Suppressor macrophage (primary cell): ENCODE data around the gene QSOX1.
"Not testable (repeated sequence)": the region's sequence is repeated elsewhere in the genome, so short reads cannot be mapped to it uniquely, and the experiment has no call there.

Experiments
- DNase-seq, 4 experiments: peaks; one replicate each; pipeline ENCODE4 v3.0.0-alpha.2; 2020 to 2022

Gene QSOX1

DNA sequence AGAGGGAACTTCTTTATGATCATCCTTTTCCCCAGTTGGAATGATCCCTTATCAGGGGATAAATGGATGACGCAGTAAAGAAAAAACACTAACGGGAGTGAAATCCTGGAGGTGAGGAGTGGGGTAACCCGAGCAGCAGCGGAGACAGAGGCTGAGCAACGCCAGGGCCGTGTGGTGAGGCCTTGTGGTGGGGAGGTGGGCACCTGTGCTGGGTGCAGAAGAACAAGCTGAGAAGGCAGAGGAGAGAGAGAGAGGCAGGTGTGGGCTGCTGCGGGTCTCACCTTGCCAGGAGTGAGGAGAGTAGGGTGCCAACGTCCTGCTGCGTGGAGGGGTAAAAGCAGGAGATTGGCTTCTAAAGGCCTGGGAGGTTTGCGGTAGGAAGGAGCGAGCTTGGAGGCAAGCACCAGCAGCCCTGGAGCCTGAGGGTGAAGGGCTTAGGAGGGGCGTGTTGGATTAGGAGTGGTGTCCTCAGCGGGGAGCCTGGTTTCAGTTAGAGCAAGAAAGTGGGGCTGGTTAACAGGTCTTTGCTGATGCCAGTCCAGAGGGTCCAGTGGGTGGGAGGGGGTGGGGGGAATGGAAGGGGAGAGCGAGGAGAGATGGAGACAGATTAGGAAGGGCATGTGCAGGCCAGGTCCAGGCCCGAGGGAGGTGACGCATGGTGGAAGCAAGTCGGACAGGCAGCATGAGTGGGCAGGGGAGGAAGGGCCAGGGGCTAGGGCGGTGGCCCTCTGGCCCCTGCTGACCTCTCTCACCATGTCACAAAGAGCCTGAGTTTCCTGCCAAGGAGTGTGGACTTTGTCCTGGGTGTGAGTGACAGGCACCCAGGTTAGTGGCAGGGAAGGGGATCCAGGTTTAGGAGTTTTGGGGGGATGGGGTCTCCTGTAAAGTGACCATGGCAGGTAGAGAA is 38.7 kb downstream of the QSOX1 start:
- no peak for DNase-seq

DNA sequence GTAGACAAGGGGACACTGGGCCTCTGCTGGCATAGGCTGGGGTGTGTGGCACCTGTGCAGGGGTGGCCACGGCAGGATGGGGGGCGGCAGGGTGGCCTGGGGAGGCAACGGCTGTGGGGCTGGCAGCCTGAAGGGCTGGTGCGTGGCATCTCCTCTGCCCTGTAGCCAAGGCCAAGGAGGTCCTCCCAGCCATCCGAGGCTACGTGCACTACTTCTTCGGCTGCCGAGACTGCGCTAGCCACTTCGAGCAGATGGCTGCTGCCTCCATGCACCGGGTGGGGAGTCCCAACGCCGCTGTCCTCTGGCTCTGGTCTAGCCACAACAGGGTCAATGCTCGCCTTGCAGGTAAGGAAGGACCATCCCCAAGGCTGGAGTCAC is 39.4 kb downstream of the QSOX1 start:
- no peak for DNase-seq

DNA sequence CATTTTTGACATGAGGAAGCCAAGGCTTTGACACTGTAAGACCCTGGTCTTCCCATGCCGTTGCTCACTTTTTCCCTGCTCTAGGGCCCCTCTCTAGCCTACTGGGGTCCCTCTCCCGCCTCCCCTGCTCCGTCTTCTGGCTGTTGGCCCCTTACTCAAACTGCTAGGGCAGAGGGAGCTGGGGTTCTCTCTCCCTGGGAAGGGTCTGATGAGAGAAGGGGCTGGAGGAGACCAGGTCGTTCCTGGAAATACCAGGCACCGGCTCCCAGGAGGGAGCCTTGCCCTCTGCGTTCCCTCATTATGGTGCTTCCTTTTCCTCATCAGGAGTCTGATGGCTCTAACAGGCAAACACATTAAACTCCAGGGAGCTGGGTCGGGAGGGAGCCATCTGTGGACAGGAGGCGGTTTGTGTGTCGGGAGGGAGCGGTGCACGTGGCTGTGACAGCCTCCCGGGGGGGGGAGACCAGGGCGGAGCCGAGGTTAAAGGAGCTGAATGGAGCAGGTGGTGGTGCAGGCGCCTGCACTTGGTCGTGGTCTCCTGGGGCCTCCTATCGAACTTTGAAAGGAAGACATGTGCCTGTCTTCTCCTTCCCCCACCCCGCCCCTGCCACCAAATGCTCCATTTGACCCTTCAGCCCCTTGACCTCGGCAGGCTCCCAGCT is 40.0 kb downstream of the QSOX1 start:
- DNase-seq, result no peak

DNA sequence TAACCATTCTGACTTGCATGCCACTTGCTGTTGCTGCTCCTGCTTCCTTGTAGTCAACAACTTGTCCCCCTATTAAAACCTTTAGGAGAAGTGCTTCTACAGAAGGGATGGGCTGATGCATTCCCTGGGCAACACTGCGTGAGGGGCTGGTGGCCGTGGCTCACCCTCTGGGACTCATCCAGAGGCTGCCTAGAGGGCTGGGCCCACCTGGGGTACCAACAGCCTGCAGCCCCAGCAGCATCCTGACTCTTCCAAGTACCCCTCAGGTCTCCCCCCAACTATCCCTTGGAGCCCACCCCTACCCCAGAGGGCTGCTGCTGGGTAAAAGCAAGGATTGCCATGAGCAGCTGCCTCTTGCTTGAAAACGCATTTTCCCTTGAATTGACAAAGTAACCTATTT is 40.7 kb downstream of the QSOX1 start:
- no peak for DNase-seq

DNA sequence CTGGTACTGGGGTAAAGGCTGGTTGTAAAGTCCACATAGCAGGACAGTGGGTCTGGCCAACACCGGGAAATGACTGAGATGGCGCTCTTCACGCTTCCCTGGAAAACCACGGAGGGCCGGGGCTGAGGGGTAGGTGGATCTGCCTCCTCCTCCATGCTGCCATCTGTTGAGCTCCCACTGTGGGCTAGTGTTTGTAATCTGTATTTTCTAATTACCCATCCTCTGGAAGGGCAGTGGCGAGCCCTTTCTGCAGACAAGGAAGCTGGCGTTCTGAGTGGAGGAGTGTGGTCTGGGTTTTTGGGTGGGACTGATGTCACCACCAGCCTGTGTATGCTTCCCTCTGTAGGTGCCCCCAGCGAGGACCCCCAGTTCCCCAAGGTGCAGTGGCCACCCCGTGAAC is 41.2 kb downstream of the QSOX1 start:
- DNase-seq, result no peak

DNA sequence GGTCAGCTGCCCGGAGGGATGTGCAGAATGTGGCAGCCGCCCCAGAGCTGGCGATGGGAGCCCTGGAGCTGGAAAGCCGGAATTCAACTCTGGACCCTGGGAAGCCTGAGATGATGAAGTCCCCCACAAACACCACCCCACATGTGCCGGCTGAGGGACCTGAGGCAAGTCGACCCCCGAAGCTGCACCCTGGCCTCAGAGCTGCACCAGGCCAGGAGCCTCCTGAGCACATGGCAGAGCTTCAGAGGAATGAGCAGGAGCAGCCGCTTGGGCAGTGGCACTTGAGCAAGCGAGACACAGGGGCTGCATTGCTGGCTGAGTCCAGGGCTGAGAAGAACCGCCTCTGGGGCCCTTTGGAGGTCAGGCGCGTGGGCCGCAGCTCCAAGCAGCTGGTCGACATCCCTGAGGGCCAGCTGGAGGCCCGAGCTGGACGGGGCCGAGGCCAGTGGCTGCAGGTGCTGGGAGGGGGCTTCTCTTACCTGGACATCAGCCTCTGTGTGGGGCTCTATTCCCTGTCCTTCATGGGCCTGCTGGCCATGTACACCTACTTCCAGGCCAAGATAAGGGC is 41.9 kb downstream of the QSOX1 start:
- DNase-seq, result no peak

DNA sequence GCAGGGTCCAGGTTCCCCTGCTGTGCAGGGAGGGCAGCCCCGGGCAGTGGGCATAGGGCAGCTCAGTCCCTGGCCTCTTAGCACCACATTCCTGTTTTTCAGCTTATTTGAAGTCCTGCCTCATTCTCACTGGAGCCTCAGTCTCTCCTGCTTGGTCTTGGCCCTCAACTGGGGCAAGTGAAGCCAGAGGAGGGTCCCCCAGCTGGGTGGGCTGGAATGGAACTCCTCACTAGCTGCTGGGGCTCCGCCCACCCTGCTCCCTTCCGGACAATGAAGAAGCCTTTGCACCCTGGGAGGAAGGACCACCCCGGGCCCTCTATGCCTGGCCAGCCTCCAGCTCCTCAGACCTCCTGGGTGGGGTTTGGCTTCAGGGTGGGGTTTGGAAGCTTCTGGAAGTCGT is 42.6 kb downstream of the QSOX1 start:
- DNase-seq, result no peak

DNA sequence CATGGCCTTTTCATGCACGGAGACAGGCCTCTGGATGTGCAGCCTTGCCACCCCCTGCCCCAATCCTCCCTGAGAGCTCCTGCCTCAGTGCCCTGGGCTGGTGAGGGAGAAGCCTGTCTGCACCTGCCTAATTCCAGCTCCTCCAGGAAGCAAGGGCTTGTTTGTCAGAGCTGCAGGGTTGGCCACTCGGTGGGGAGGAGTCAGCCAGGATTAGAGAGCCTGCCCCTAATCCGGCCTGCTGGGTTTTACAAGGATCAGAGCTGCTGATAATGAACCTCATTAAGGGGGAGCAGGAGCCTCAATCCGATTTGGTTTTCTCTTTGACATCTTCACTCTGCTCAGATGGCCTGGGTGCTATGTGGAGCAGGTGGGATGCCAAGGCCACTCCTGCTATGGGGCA is 43.5 kb downstream of the QSOX1 start:
- DNase-seq, result no peak

DNA sequence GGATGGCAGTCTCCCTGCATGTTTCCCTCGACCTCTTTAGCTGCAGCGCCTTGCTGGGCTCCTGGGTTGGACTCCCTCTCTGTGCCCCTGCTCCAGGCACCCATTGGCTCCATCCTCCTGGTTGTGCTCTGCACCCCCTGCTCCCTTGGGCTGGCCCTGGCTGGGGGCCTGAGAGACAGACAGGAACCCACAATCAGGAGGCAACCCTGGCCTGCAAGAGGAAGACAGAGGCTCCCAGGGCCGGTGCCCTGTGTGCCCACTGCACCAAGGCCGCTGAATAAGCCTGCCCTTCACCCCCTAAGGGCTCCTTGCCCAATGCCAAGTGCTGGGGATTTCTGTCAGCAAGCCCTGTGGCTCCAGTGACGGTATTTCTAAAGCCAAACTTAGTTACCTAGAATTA is 43.9 kb downstream of the QSOX1 start:
- no peak for DNase-seq

DNA sequence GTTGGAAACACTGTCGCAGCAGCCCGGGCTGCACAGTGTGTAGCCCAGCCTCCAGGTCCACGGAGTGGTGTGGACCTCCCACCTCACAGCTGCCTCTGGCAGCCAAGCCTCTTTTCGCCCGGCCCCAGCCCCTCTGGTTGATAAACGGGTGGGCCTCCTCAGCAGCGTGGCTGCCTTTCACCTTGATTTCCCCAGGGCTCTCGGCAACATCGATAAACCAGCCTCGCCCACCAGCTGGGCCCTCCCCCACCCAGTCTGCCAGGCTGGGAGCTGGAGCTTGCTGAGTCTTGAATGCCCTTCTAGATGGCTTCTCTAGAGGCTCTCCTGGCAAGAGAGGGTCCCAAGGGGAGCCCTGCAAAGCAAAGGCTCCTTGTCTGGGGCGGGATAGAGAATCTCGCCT is 44.3 kb downstream of the QSOX1 start:
- no peak for DNase-seq

DNA sequence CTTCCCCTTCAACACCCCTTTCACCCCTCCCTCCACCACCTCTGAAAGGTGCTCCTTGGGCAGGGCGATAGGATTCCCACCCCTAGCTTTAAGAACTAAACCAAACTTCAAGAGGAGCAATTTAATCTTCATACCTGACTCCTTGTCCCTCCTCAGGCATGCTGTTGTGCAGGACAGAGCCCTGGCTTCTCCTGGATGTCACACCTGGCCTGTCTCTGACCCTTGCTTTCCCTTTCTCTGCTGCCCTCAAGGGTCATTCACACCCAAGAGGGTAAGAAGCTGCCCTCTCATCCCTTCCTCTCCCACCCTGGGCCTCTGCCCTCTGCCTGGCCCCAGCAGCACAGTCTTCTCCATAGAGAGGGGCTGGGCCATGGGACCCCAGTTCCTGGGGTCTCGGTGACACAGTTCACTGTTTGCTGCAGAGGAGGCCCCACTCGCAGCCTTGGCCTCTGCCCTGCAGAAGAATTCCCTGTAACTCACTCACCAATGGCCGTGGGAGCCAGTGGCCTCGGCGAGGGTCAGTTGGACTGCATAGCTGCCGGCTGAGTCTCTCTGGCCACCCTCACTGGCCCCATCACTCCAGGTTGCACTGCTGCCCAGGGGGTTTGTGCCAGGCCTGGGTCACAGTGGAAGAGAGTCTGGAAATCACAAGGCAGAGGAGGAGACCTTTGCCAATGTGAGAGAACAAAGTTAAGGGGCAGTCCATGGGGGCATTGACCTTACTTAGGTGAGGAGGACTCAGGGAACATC is 47.0 kb downstream of the QSOX1 start:
- DNase-seq, result no peak

DNA sequence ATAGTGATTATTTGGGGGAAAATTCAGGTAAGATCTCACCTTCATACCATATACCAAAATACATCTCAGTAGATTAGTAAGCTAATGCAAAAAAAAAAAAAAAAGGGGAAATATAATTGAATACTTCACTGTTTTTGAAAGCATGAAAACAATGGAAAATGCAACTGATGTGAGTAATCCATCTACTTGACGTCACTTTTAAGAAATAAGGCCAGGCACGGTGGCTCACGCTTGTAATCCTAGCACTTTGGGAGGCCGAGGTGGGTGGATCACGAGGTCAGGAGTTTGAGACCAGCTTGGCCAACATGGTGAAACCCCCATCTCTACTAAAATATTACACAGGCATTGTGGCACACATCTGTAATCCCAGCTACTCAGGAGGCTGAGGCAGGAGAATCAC is 47.9 kb downstream of the QSOX1 start:
- DNase-seq, result not testable (repeated sequence)

DNA sequence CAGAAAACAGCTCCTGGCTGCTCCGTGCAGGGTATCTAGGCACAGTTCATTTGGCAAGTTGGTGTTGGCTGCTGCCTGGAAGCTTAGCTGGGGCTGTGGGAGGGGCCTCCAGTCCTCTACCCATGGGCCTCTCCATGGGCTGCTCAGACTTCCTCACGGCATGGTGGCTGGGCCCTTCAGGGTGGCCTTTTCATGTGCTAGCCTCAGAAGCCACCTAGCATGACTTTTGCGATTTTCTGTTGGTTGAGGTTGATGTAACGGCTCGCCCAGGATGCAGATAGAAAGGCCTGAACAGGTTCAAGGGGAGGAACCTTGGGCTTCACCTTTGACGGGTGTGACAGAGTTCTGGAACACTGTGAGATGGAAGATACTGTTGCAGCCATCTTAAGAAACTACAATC is 49.6 kb downstream of the QSOX1 start:
- DNase-seq, result no peak

DNA sequence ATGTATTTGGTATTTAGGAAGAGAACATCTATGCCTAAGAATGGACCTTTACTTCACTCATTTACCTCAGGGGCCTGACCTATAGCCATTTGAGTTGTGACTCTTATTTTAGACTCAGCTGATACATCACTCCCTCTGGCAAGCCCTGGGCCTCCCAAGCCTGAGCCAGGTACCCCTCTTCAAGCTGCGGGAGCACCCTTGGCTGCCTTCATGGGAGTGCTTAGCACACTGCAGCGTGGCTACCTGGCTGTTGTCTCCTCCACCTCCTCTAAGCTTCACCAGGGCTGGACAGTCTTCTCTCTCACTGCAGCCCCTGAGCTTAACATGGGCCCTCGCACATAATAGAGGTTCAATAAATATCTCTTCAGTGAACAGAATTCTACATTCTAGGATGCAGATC is 51.9 kb downstream of the QSOX1 start:
- no peak for DNase-seq

DNA sequence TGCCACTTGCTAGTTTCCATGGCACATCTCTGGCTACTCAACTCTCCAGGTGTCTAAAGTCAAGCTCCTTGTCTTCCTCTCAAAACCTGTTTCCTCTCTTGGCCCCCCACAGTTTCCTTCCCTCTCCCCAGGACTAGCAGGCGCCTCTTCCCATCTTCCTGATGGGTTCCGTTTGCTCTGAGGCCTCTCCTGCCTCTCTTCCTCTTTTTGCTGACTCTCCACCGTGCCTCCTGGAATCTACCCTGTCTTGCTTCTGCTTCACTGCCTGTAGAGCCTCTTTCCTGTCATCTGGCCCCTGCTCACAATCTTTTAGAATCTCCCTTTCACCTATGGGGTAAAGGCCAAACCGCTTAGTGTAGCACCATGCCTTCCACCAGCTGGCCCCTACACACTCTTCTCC is 53.6 kb downstream of the QSOX1 start:
- DNase-seq, result peak; percentile 39 to 66 (median 56)

DNA sequence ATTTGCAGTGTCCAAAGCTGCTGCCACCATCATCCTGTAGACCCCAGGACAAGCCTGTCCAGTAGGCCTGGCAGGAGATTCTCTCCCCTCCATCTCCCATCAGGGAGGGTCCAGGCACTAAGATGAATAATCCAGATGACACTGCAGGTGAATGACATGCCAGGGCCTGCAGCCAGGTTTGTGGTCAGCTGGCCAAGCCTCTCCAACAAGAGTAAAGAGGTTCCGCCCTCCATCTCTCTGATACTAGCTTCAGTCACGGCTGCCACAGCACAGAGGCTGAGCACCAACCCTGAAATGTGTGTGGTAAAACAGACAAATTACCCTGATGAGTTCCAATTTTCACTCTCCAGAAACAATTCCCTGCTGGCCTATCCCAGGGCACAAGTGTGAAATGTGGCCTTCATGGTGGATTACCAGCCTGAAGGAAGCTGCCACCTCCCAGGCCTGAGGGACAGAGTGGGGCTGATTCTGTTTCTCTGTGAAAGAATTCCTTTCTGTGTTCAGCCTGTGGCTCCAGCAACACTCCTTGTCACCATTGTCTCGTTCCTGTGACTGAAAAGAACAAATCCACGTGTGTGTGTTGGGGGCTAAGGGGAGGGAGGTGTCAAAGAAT is 55.4 kb downstream of the QSOX1 start:
- DNase-seq, result no peak

DNA sequence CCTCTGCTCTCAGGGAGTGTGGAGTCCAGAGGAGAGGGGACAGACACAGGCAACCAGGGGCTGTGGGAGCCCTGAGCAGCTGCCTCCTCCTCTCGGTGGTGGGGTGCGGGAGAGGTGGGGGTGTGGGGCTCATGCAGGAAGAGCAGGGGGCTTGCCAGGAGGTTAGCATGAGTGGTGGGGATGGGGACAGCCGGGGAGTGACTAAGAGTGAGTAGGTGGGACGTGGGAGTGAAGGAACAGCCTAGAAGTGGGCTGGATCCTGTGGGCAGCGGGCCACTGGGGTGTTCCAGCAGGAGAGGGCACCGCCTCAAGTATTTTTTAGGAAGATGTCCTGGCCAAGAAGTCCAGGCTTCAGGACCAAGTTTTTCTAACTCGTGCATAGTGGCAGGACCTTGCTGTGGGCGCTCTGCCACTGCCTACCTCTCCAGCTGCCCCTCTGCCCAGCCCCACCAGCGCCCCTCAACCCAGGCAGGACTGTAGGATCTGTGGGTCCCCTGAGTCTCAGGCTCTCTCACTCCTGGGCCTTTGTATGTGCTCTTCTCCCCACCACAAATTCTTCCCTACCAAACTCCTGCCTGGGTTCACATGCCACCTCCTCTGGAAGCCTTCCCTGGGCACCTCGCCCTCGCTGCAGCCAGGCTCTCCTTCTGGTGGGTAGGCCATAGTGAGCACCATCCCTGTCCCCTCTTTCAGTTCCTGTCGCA is 56.6 kb downstream of the QSOX1 start:
- DNase-seq, result no peak

DNA sequence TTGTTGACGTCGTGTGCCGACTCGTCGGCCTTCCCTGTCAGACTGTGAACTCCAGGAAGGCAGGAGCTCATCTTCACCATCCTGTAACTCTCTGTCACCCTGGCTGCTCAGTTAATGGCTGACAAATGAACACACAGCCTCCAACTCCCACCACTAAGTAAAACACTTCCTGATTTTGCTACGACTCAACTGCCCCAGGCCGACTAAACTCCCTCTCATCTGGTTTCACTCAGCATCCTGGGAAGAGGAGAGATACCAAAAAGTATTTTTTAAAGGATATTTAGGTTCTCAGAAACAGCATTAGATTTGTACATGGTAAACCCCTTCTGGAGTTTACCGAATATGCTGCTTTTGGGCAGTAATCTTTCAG is 57.2 kb downstream of the QSOX1 start:
- peak in 2 of 4 experiments; percentile 16 to 22 for DNase-seq

DNA sequence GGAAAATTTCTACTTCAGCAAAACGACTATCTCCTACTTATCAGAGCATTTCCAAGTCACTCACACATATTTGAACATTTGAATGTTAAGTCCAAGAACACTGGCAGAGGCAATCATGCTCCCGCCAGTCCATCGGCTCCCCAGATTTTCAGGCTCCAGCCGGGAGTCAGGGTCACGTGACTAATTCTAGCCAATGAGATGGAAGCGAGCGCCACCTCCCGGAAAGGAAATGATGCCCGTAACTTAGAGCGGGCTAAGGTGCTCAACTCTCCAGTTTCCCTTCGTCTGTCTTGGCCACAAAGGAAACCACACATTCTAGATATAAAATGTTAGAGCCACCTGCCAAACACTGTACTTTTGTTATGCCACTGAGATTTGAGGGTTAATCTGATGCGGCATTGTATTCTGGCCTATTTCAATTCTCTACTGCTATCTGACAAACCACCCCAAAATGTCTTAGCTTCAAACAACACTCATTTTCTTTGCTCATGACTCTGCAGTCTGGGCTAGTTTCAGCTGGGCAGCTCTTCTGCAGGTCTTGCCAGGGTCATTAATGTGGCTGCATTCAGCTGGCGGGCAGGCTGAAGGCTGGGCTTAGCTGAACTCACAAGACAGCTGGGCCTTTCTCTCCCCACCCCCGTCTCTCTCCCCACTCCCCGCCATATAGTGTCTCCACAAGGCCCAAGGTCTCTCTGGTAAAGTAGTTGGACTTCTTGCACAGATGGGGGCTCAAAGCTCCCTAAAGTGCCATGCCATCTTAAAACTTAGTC is 58.9 kb downstream of the QSOX1 start:
- peak in 2 of 4 experiments; percentile 28 to 31 for DNase-seq

DNA sequence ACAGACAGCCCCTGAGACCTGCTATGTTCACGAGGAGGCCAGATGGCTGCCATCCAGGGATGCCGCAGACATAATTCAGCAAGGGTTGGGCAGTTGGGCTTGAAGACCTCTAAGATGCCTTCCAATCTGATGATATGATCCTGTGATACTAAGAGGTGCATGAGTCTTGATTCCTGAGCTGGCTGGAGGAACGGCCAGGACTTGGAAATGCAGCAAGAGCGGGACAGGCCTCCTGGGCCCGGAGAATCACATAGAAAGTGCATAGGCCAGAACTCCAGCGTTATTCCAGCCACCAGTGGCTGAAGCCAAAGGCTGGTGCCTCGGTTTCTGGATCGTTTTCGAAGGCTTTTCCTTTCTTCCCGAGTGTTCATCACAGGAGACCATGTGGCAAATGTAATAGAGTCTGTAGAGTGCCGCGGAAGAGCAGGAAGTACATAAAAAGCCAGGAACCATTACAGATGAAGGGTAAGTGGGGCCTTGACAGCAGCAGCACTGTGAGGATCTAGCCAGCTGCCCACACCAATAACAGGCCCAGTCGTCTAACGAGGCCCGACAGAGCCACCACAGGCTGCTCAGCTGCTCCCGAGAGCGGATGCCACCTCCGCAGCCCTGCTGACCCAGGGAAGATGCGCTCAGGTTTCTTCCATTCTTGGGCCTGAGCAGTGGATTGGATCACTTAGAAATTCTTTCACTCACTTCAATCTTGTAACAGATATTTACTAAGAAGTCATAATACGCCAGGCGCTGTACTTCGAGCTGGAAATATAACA is 61.4 kb downstream of the QSOX1 start:
- DNase-seq, result no peak

DNA sequence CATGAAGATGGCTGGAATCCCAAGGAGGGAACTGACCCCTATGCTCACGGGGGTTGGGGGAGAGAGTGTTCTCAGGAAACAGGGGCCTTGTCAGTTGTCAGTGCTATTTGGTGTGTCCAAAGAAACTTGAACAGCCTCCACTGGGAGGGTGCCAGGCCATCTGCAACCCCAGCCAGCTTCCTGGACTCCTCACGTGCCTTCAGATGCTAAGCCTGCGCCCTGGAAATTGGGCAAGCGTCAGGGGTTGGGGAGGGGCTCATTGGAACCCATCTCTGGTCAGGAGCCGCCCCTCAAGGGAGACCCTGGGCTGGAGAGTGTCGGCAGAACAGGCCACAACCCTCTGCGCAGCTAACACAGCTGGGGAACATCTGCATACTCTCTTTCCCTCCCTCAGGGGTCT is 62.3 kb downstream of the QSOX1 start:
- no peak for DNase-seq
